Kidney (tissue), 14 donors: ENCODE data around the gene GALNT14. TPM values are rescaled to one million over a fixed set of nuclear protein-coding genes. Genes with fewer than 3 reads are reported as not detected.

Experiments
- DNase-seq, 5 donors: peaks; one replicate each; pipeline ENCODE4 v3.0.0-alpha.2; 2013 to 2020
- FAIRE-seq: peaks from 2 replicates; lab custom pipeline; 2012; peaks lifted over from hg19 to GRCh38; lab: Jason Lieb, UNC
- H3K27ac ChIP-seq, 2 donors: one replicate each; pipeline ENCODE4 v1.7.0; 2013; ENCODE audit warnings: low read depth in 2 of 2, low read length in 2 of 2, inconsistent platforms in 1 of 2
- H3K27me3 ChIP-seq: one replicate; pipeline ENCODE4 v1.7.1; 2013; ENCODE audit warnings: low read length, inconsistent platforms; ENCODE audit not compliant: control insufficient read depth, insufficient read depth
- H3K36me3 ChIP-seq, 3 donors: one replicate each; pipeline versions ENCODE4 v1.7.0 to v1.7.1; 2013; ENCODE audit warnings: low read length in 3 of 3, control low read depth in 1 of 3, inconsistent platforms in 1 of 3; ENCODE audit not compliant: insufficient read depth in 3 of 3, control insufficient read depth in 2 of 3
- H3K4me1 ChIP-seq, 3 donors: one replicate each; pipeline versions ENCODE4 v1.7.0 to v1.7.1; 2013; ENCODE audit warnings: low read length in 3 of 3, inconsistent platforms in 1 of 3, low read depth in 1 of 3; ENCODE audit not compliant: control insufficient read depth in 2 of 3, insufficient read depth in 2 of 3
- H3K4me3 ChIP-seq, 3 donors: one replicate each; pipeline versions ENCODE4 v1.7.0 to v1.8.1; 2013; ENCODE audit warnings: low read length in 3 of 3, control low read depth in 1 of 3, inconsistent platforms in 1 of 3
- H3K9ac ChIP-seq, 3 donors: one replicate each; pipeline versions ENCODE4 v1.7.0 to v1.7.1; 2013; ENCODE audit warnings: low read length in 3 of 3, control low read depth in 1 of 3, inconsistent platforms in 1 of 3
- H3K9me3 ChIP-seq, 3 donors: one replicate each; pipeline versions ENCODE4 v1.7.0 to v1.7.1; 2013; ENCODE audit warnings: low read length in 3 of 3, control low read depth in 1 of 3, inconsistent platforms in 1 of 3; ENCODE audit not compliant: control insufficient read depth in 2 of 3, insufficient read depth in 1 of 3
- intact Hi-C: fragments of 100-400 bp; cut with DNase I; formaldehyde crosslinking; loops from one replicate; pipeline ENCODE4 v1.11.1; 2022
- polyA plus RNA-seq: library from polyadenylated mRNA; stranded (reverse); fragments of 350-450 nt; fragmentation: Illumina TruSeq; extraction: RNeasy Lipid Tissue Mini Kit (QIAGEN cat#74804); gene quantifications from one replicate; pipeline ENCODE4 v1.2.3, GENCODE V29; 2014; ENCODE audit warnings: low read depth, low replicate concordance; ENCODE audit not compliant: insufficient read depth
- total RNA-seq: library from RNA; stranded (reverse); fragmentation: NEBNext Ultra II Directional; extraction: Animal tissue kit (Norgen Biotek cat#: 25700); gene quantifications from one replicate; pipeline ENCODE4 v1.2.1, GENCODE V29; 2021
- TF ChIP-seq, protein P1 (sequence below): IDR thresholded peaks from 3 replicates; pipeline ENCODE4 v1.5.1; 2012; ENCODE audit warnings: mild to moderate bottlenecking, moderate library complexity, borderline replicate concordance; ENCODE audit not compliant: insufficient read depth; ENCODE audit errors: extremely low read depth
- donor health status: control.
- donor health status: control.
- donor health status: control.
- donor health status: control.
- donor health status: control.
- donor health status: DM: yes; HTN: yes; CAD: no.
- donor health status: Normal renal cell carcinoma (clear cell type).

Gene GALNT14
- total and polyA plus RNA-seq, 2 donors from 2014 or later, result 84.6 to 90.3 TPM

DNA sequence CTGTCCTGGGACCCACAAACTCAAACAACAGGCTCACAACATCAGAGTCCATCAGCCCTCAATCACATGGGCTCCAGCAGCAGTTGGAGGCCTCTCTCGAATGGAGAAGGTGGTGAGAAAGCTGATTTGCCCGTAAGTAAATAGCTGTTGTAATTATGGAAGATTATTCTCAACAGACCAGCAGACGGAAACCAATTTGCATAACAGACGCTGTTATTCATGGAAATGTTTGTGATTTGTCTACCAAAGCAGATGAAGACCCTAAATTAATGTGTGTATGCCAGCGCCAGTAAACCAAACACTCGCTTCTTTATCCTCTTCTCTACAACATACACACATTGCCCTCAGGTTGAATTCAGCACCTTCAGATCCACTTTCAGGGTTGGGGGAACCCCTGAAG lies 23.4 kb upstream of the GALNT14 start:
- H3K27ac ChIP-seq, result no peak overlapping the region
- FAIRE-seq (no peak), DNase-seq (no peak)
- H3K9me3 ChIP-seq, result no peaks in the 10 kb centered on the region
- H3K4me3 ChIP-seq, result no peak overlapping the region
- intact Hi-C loops, result loop anchor here (10.0 kb wide), 1 partner anchor 447 kb away; no protein-coding TSS in a partner anchor
- H3K27me3 ChIP-seq, result no peaks in the 10 kb centered on the region
- H3K36me3 ChIP-seq, result no peaks in the 10 kb centered on the region
- no peaks in the 10 kb centered on the region for H3K4me1 ChIP-seq
- TF ChIP-seq, protein P1, sequence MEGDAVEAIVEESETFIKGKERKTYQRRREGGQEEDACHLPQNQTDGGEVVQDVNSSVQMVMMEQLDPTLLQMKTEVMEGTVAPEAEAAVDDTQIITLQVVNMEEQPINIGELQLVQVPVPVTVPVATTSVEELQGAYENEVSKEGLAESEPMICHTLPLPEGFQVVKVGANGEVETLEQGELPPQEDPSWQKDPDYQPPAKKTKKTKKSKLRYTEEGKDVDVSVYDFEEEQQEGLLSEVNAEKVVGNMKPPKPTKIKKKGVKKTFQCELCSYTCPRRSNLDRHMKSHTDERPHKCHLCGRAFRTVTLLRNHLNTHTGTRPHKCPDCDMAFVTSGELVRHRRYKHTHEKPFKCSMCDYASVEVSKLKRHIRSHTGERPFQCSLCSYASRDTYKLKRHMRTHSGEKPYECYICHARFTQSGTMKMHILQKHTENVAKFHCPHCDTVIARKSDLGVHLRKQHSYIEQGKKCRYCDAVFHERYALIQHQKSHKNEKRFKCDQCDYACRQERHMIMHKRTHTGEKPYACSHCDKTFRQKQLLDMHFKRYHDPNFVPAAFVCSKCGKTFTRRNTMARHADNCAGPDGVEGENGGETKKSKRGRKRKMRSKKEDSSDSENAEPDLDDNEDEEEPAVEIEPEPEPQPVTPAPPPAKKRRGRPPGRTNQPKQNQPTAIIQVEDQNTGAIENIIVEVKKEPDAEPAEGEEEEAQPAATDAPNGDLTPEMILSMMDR, result no peak
- no peak overlapping the region for H3K9ac ChIP-seq

DNA sequence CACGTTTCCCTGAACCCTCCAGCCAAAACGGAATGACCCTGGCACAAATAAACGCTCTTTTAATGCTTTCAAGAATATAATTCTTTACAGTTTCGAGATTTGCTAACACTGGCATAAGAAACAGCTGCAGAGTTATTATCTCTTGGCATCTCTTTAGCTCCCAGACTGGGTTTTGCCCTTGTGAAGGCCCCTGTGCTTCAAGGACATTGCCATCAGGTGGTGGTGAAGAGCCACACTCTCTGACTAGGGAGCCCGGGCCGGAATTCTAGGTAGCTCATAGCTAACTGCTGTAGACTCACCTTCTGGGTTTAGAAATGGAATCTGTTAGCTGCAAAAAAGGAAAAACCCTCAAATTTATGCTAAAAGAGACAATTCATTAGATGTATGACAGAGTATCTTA lies 13.3 kb upstream of the GALNT14 start:
- Histone ChIP-seq H3K36me3 (no peaks in the 10 kb centered on the region), H3K4me3 (no peak overlapping the region), H3K27me3 (no peaks in the 10 kb centered on the region), H3K9ac (no peak overlapping the region), H3K9me3 (no peaks in the 10 kb centered on the region), H3K4me1 (no peaks in the 10 kb centered on the region), H3K27ac (no peak overlapping the region)
- DNase-seq (no peak), FAIRE-seq (no peak)
- TF ChIP-seq, protein P1, result peak; percentile 5
- intact Hi-C loops, result no loop called here

DNA sequence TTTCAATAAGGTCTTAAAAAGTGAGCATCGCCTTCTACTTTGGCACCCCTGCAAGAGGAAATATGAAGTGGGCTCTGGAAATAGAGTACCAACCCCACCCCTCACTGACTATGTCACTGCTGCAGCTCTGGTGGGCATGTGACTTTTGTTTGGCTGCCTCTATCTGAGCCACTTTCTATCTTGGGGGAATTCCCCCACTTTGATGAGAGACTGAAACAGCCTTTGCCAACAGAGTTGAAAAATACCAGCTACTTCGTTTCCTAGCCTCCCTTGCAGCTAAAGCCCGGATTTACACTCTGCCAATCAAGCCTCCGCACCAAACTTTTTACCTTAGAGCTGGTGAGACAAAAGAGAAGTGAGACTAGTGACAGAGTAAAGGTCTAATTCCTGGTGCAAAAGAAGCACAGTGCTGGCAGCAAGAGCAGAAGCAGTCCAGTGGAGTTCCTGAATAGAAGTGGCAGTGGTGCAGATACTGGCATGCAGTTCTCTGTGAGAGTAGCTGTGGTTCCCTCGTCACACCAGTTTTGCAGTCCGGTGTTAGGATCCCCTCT lies 12.0 kb upstream of the GALNT14 start:
- TF ChIP-seq, protein P1, result no peak
- H3K9me3 ChIP-seq, result no peaks in the 10 kb centered on the region
- no peak overlapping the region for H3K9ac ChIP-seq
- no peaks in the 10 kb centered on the region for H3K4me1 ChIP-seq
- FAIRE-seq, result no peak
- no peak overlapping the region for H3K27ac ChIP-seq
- no peaks in the 10 kb centered on the region for H3K36me3 ChIP-seq
- H3K4me3 ChIP-seq, result no peak overlapping the region
- intact Hi-C loops, result no loop called here
- H3K27me3 ChIP-seq, result no peaks in the 10 kb centered on the region
- DNase-seq, result no peak

DNA sequence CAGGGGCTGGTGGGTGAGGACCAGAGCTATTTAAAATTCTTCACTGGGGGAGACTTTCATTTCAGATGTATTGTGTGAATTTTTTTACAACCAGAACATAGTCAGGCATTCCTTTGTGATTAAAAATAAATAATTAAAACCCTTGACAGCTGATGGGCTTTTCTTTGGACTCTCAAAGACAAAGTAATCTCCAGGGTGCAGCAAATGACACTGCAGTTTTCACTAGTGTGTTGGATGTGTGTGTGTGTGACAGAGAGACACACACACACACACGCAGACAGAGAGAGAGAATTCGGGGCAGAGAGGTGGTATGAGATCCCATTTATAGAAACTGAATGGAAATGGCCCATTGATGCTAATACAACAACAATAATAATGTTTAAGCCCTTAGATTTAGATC lies 10.3 kb upstream of the GALNT14 start:
- intact Hi-C loops, result no loop called here
- H3K9ac ChIP-seq, result no peak overlapping the region
- H3K4me1 ChIP-seq, result no peaks in the 10 kb centered on the region
- DNase-seq (no peak), FAIRE-seq (no peak)
- H3K27ac ChIP-seq, result no peak overlapping the region
- no peaks in the 10 kb centered on the region for H3K9me3 ChIP-seq
- H3K36me3 ChIP-seq, result no peaks in the 10 kb centered on the region
- TF ChIP-seq, protein P1, result no peak
- no peaks in the 10 kb centered on the region for H3K27me3 ChIP-seq
- no peak overlapping the region for H3K4me3 ChIP-seq
